ENCODE measurements around the gene CMSS1. TPM values are rescaled to one million over a fixed set of nuclear protein-coding genes. Genes with fewer than 3 reads are reported as not detected.

Gene CMSS1
- total and polyA plus RNA-seq, 9 donors: 14.5 to 54.0 (median 24.9) TPM

GRCh38 chr3:99945328-99945995 lies 127.8 kb downstream of the CMSS1 start:
- H3K4me1 ChIP-seq (ENCODE audit: insufficient read depth): peaks cover 4% of the 10 kb centered on the region
- H3K4me3 ChIP-seq: no peak overlapping the region
- no peaks in the 10 kb centered on the region for H3K27me3 ChIP-seq
- TF ChIP-seq, protein P1, sequence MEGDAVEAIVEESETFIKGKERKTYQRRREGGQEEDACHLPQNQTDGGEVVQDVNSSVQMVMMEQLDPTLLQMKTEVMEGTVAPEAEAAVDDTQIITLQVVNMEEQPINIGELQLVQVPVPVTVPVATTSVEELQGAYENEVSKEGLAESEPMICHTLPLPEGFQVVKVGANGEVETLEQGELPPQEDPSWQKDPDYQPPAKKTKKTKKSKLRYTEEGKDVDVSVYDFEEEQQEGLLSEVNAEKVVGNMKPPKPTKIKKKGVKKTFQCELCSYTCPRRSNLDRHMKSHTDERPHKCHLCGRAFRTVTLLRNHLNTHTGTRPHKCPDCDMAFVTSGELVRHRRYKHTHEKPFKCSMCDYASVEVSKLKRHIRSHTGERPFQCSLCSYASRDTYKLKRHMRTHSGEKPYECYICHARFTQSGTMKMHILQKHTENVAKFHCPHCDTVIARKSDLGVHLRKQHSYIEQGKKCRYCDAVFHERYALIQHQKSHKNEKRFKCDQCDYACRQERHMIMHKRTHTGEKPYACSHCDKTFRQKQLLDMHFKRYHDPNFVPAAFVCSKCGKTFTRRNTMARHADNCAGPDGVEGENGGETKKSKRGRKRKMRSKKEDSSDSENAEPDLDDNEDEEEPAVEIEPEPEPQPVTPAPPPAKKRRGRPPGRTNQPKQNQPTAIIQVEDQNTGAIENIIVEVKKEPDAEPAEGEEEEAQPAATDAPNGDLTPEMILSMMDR (IDR thresholded peaks at IDR 0.05): no peak
- TF ChIP-seq EP300 (IDR thresholded peaks at IDR 0.05): no peak
- TF ChIP-seq POLR2A (IDR thresholded peaks at IDR 0.05): no peak
- 28 to 37% (median 29%) methylated on average over 5 of the region's 5 CpGs for WGBS, 3 donors
- H3K27ac ChIP-seq: peak overlapping the region in 1 of 2 donors; percentile 29
- H3K36me3 ChIP-seq: no peaks in the 10 kb centered on the region
- DNase-seq: no peak
- no peaks in the 10 kb centered on the region for H3K9me3 ChIP-seq
- intact Hi-C loops (cut with DNase I): loop anchor here in 2 of 4 donors (10.0 kb wide), 1 partner anchor 71 kb away; no protein-coding TSS in a partner anchor

GRCh38 chr3:99947356-99947755 lies 129.7 kb downstream of the CMSS1 start:
- no peaks in the 10 kb centered on the region for H3K36me3 ChIP-seq
- no peak overlapping the region for H3K4me3 ChIP-seq
- H3K27me3 ChIP-seq: no peaks in the 10 kb centered on the region
- H3K4me1 ChIP-seq (ENCODE audit: insufficient read depth): peaks cover 4% of the 10 kb centered on the region
- no peak for DNase-seq
- H3K27ac ChIP-seq: no peak overlapping the region
- TF ChIP-seq, protein P1 (IDR thresholded peaks at IDR 0.05): no peak
- TF ChIP-seq POLR2A (IDR thresholded peaks at IDR 0.05) (no peak), EP300 (IDR thresholded peaks at IDR 0.05) (no peak)
- no peaks in the 10 kb centered on the region for H3K9me3 ChIP-seq
- 50 to 55% (median 54%) methylated on average over 3 of the region's 3 CpGs for WGBS, 3 donors
- intact Hi-C loops (cut with DNase I): loop anchor here in 2 of 4 donors (10.0 kb wide), 1 partner anchor 73 kb away; no protein-coding TSS in a partner anchor

DNA sequence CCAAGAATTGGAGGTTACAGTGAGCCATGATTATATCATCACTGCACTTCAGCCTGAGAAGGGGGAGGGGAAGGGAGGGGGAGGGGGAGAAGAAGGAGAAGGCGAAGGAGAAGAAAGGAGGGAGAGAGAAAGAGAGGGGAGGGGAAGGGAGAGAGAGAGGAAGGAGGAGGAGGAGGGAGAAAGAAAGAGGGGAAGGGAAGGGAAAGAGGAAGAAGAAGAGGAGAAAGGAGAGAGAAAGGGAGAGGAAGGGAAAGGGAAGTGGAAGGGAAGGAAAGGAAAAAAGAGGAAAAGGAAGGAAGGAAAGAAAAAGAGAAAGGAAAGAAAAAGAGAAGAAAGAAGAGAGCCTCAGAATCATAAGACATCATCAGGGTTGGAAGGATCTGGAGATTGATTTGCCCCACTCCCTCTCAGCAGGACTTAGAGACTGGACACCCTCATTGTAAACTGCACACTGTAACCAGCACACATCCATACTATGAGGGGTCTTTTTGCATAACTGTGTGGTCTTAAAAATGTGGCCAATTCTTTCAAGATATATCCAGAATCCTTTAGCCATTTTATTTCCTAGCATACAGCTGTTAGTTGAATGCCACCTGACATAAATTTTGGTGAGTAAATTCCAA lies 130.9 kb downstream of the CMSS1 start:
- peak overlapping the region in 1 of 2 donors; percentile 23 for H3K27ac ChIP-seq
- DNase-seq: no peak
- H3K36me3 ChIP-seq: no peaks in the 10 kb centered on the region
- intact Hi-C loops (cut with DNase I): loop anchor here in 2 of 4 donors (10.0 kb wide), 1 partner anchor 74 kb away; no protein-coding TSS in a partner anchor
- H3K4me3 ChIP-seq: no peak overlapping the region
- no peaks in the 10 kb centered on the region for H3K9me3 ChIP-seq
- 83 to 100% (median 97%) methylated on average over 1 of the region's 1 CpG for WGBS, 3 donors
- H3K4me1 ChIP-seq (ENCODE audit: insufficient read depth): peaks cover 4% of the 10 kb centered on the region
- TF ChIP-seq EP300 (IDR thresholded peaks at IDR 0.05) (no peak), POLR2A (IDR thresholded peaks at IDR 0.05) (no peak)
- TF ChIP-seq, protein P1 (IDR thresholded peaks at IDR 0.05): no peak
- H3K27me3 ChIP-seq: no peaks in the 10 kb centered on the region

GRCh38 chr3:99949956-99950670 lies 132.5 kb downstream of the CMSS1 start:
- no peak overlapping the region for H3K4me3 ChIP-seq
- intact Hi-C loops (cut with DNase I): loop anchor here in 2 of 4 donors (10.0 kb wide), 1 partner anchor 75 kb away; no protein-coding TSS in a partner anchor
- no peak for TF ChIP-seq EP300 (IDR thresholded peaks at IDR 0.05)
- TF ChIP-seq POLR2A (IDR thresholded peaks at IDR 0.05): no peak
- TF ChIP-seq, protein P1 (IDR thresholded peaks at IDR 0.05): no peak
- no peaks in the 10 kb centered on the region for H3K27me3 ChIP-seq
- H3K27ac ChIP-seq: no peak overlapping the region
- H3K36me3 ChIP-seq: no peaks in the 10 kb centered on the region
- peaks cover 2% of the 10 kb centered on the region for H3K4me1 ChIP-seq (ENCODE audit: insufficient read depth)
- WGBS, 3 donors: 88 to 91% (median 91%) methylated on average over 5 of the region's 5 CpGs
- DNase-seq: no peak
- no peaks in the 10 kb centered on the region for H3K9me3 ChIP-seq
